TTC549 (cell line): ENCODE measurements around the gene PLVAP.

Source experiments
- FAIRE-seq: peaks from 2 replicates; lab custom pipeline; 2012; peaks lifted over from hg19 to GRCh38; lab: Jason Lieb, UNC

Gene PLVAP

DNA sequence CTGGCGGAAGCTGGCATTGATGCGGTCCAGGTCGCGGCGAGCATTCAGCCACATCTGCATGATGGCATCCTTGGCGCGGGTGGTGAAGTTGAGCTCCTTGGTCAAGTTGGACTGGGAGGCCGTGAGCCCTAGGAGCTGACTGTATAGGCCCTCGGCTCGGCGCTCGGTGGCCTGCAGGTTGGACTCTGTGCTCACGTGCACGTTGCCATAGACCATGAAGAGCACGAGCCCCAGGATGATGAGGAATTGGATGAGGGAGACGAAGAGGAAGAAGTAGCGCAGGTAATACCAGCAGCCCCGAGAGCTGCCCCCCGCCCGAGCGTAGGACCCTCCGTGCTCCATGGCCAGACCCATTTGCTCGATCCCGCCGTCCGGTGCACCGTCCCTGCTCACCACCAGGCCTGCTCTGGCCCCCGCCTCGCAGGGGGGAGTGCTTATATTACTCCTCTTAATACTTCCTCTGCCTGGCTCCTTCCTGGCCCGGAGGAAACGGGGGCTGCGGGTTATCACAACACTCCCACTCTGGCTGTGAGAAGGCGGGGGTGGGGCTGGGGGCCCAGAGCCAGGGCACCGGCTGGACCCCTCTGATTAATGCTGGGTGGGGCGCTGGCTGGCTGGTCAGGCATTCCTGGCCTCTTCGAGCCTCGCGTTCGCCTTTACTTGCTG is at the start of gene PLVAP:
TSS of gene PLVAP (minus strand) at position 408 of the 666 bp plus-strand sequence. CDS start at position 354, 54 bp downstream.
- FAIRE-seq, result no peak

DNA sequence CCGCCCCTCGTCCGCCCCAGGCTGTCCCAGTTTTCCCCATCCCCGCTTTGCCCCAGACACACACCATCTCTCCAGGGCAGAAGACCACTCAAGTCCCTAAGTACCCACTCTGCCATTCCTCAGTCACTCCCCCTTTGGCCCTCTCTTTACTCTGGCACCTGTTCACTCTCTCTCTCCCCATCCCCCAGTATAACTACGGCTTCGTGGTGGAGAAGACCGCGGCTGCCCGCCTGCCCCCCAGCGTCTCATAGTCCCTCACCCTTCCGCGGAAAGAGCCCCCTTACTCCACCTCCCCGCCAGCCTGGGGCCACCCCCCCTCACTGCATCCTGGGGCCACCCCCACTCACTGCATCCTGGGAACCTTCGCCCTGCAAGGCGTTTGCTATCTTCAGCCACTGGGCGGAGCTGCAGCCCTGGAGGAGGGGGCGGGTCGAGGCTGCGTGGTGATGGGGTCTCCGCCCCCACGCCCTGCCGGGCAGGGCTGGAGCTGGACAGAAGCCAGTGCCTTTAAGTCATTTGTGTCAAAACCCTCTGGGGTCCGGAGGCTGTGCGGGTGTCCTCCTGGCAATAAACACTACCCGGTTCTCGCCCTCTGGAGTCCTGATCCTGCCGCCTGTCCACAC is 47.7 kb upstream of the PLVAP start:
- FAIRE-seq, result no peak

GRCh38 chr19:17423429-17424208 is 46.5 kb upstream of the PLVAP start:
- FAIRE-seq, result no peak

GRCh38 chr19:17421942-17422341 is 44.8 kb upstream of the PLVAP start:
- no peak for FAIRE-seq

DNA sequence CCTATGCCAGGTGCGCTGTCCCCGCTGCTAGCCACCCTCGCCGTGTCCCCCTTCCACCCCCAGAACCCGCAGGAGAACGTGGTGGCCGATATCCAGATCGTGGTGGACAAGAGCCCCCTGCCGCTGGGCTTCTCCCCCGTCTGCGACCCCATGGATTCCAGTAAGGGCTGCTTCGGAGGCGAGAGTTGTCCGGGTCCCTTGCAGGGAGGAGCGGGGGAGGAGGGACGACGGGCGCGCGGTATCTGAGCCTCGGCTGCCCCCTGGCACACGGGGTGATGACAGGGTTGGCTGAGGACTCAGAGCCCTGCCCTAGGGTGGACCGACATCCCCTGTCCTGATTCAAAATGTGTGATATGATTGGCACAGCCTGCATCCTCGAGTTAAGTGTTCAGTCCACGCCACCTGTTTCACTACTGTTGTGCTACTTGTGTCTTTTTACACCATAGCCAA is 43.4 kb upstream of the PLVAP start:
- no peak for FAIRE-seq

DNA sequence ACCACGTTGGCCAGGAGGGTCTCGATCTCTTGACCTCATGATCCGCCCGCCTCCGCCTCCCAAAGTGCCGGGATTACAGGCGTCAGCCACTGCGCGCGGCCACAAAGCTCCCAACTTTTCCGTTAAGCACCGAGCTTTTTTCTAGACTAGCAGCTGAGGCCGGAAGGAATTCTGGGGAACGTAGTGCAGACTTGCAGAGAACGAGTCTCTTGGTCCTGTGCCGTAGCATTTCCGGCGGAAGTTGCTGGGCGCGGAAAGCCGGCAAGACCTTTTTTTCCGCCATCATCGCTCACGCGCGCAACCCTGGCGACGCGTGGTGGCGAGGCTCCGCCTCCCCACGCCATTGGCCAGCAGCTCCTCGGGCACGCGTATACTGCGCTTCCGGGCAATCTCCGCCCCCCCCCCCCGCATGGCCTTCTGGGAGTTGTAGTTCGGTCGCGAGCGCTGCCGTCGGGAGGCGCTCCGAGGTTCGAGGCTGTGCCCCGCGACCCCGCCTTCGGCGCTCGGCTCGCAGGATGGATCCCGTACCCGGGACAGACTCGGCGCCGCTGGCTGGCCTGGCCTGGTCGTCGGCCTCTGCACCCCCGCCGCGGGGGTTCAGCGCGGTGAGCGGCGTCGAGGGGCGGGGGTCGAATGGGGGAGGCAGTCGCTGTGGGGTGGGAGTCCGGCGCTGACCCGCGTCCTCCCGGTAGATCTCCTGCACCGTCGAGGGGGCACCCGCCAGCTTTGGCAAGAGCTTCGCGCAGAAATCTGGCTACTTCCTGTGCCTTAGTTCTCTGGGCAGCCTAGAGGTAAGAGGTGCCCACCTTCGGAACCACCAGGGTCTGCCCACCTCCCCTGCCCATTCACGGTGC is 42.7 kb upstream of the PLVAP start, which contains the start of gene MVB12A:
TSS of gene MVB12A (plus strand) at position 427 of the 854 bp plus-strand sequence. CDS start at position 516, 89 bp downstream.
- FAIRE-seq, result peak; percentile 96

DNA sequence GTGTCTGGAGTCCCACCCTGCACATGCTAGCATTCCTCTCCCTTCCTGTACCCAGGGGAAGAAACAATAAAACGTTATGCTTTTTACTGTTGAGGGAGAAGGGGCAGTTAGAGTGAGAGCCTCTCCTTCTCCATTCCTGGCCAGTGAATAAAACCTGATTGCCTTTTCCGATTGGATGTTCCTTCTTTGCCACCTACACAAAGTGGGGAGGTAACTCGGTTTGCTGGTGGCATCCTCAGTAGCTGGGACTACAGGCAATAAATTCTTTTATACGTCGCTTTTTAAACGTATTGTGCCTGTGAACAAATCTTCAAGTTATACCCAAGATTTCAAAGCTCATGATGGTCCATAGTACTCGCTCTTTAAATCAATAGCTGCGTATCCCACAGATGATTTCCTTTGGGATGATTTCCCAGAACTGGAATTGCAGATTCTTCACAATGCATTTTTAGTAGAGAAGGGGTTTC is 42.0 kb upstream of the PLVAP start:
- no peak for FAIRE-seq

- no peak for FAIRE-seq
Observed at GRCh38 chr19:17418710-17419109, 41.6 kb upstream of the PLVAP start.

DNA sequence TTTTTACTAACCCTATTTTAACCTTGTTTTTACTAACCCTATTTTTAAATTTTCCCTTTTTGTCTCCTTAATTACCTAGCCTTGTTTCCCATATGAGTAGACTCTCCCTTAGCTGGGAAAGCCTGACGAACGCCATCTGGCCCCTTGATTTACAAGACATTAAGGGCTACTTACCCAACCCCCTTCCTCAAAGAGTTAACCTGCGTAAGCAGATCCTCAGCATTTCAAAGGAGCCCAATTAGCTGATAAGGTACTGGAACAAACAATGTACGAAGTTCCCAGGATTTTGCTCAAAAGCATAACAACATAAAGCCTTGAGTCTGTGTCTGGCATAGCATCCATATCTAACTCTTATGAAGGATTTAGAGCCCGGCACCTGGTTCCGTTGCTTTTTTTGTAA is 38.0 kb upstream of the PLVAP start:
- no peak for FAIRE-seq

- FAIRE-seq, result no peak
Observed at GRCh38 chr19:17414097-17414496, 37.0 kb upstream of the PLVAP start.

GRCh38 chr19:17411801-17412200 is 34.7 kb upstream of the PLVAP start:
- FAIRE-seq, result no peak

DNA sequence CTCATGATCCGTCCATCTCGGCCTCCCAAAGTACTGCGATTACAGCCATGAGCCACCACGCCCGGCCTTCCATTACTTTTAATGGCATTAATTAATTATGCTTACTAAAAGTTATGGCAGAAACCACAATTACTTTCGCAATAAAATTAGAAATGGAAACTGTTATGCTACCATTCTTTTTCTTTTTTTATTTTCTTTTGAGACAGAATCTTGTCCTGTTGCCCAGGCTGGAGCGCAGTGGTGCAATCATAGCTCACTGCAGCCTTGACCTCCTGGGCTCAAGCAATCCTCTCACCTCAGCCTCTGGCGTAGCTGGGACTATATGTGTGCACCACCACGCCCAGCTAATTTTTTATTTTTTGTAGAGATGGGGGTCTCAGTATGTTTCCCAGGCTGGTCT is 32.8 kb upstream of the PLVAP start:
- no peak for FAIRE-seq

GRCh38 chr19:17406887-17407196 is 29.7 kb upstream of the PLVAP start:
- no peak for FAIRE-seq

- FAIRE-seq, result no peak
Observed at GRCh38 chr19:17406046-17406886, 29.1 kb upstream of the PLVAP start.

DNA sequence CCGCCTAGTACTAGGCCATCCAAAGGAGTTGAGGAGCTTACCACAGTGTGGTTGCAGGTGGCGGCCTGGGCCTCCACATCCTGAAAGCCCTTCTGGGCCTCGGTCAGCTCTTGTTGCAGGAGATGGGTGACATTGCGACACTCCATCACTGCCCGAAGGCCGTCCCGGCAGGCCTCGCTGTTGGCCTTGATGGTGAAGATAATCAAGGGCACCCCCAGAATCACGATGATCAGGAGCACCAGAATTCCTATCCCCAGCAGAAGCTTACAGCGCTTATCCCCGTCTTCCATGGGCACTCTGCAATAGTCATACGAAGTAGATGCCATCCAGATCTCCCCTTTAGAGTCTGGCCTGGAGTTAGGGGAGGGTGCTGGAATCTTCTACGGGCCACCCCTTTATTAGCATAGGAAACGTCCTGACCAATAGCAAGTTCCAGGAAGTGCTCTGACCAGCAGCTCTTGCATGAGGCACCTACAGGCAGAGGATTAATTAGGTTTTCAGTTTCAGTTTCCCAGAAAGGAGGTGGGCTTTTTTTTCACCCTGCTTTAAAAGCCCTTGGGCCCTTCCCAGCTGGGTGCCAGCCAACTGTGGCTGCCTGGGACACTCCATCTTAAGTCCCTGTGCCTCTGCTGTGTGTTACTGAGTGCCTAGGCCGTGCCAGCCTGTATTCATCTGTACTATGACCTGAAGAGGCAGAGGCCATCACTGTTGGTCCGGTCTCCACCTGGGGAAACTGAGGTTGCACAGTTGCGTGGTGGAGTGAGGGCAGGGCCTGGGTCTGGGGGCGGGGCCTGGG is 28.3 kb upstream of the PLVAP start, which contains the start of gene BST2:
TSS of gene BST2 (minus strand) at position 381 of the 796 bp plus-strand sequence. CDS start at position 326, 55 bp downstream.
- FAIRE-seq, result no peak

DNA sequence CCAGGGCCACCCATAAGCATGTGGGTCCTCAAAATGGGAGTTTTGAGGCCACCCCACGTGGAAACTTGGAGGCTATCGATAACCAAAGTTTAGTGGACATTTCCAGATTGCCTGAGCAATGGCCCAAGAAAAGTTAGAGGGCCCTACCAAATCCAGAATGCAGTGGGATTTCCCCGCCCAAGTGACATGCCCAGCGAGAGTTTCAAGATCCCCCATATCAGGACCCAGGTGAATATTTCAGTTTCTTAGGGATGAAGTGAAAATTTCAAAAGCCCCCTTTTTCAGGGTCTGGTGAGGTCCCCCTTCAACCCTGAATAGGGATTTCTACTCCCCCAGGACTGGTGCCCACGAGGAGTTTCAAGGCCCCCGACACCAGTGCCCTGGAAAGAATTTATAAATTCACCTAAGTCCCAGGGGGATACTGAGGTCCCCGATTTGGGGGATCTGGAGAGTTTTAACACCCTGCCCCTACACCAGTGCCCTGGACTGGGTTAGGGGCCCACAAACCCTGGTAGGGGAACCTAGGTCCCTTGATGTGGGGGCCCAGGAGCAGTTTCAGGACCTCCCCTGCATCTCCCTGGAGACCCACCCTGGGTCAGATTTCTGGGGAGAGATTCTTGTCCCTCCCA is 27.6 kb upstream of the PLVAP start:
- no peak for FAIRE-seq

DNA sequence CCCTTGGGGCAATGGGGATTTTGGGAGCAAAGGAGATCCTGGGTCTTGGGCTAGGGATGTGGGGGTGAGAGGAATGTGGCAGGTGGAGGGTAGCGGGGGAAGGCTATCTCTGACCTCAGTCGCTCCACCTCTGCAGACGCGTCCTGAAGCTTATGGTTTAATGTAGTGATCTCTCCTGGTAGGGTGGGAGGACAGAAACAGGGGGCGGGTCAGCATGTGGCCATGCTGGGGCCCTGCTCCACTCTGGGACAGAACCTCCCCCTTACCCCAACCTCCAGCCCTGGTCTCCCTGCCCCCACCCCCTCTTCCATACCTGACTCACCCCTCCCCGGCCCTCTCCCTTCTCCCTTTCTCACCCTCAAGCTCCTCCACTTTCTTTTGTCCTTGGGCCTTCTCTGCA is 26.9 kb upstream of the PLVAP start:
- FAIRE-seq, result no peak

DNA sequence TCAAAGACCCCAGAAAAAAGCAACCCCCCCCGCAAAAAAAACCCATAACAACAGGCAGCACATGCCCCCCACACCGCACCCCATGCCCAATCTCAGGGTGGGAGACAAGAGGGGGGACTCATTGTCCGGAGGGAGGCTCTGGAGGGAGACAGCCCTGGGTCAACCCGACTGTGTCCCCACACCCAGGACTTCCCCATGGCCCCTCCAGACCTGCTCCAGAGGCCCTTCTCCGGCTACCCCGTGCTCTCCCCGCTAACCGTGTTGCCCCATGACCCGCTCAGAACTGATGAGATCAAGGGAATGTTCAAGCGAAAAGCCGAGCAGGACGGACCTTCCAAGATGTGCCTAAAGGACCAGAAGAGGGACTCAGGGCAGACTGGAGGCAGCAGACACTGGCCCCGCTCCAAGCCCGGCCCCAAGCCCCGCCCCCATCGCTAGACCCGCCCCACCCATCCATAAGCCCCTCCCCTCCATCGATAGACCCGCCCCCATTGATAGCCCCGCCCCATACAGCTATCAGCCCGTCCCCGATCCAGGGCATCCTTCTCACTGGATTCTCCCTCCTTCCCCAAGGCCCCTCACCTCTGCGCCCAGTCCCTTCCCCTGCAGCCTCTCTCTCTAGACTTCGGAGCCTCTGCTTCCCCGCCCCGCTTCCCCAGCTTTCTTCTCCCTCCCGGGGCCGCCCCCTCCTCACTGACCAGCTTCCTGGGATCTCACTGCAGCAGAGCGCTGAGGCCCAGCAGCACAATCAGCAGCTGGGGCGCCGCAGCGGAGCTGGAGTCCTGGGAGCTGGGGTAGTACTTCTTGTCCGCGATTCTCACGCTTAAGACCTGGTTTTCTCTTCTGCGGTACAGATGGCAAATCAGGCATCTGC is 26.1 kb upstream of the PLVAP start:
- no peak for FAIRE-seq

DNA sequence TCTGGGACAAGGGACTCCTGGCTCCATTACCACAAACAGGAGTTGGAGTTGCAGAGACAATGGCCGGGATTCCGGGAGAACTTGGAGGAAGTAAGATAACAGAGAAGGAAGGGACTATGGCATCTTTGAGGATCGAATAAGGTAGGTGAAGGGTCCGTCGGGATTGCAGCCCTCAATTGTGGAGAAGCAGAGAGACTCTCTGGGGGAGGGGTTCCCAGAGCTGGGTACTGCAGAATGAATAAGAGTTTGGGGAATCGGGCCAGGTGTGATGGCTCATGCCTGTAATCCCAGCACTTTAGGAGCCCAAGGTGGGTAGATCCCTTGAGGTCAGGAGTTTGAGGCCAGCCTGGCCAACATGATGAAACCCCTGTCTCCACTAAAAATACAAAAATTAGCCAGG is 24.5 kb upstream of the PLVAP start:
- no peak for FAIRE-seq
